K562 (cell line): Measurements from ENCODE around the gene POLR2J3. TPM values are rescaled to one million over a fixed set of nuclear protein-coding genes. Genes with fewer than 3 reads are reported as not detected.
A peak's percentile ranks its signal among the peaks of the same experiment; 100 is the strongest.
"Not testable (repeated sequence)": the region's sequence is repeated elsewhere in the genome, so short reads cannot be mapped to it uniquely, and the experiment has no call there.

Experiments used
- ATAC-seq: fragments of 200-7000 bp; cut with Tn5 transposase; 3 replicates; pipeline ENCODE4 v1.9.1; 2020; ENCODE audit warnings: moderate library complexity
- BruUV-seq: library from RNA; stranded (reverse); fragments of 400-500 nt; replicated peaks from 2 replicates; lab custom pipeline; 2021; lab: Mats Ljungman, UMichigan
- CTCF ChIA-PET: fragments of 300-600 bp; formaldehyde crosslinking; extraction: SDS; loops from one replicate; lab custom pipeline; 2021; ENCODE audit warnings: low intra/inter-chr PET ratio; lab: Yijun Ruan, JAX
- POLR2A ChIA-PET: fragments of 300-600, 350-650 bp; sonication (Branson Sonifier 250); formaldehyde crosslinking; extraction: SDS; loops from one replicate; lab custom pipeline; 2021; ENCODE audit warnings: antibody characterized with exemption, inconsistent platforms; lab: Yijun Ruan, JAX
- DNase-seq, 4 experiments: peaks; one replicate each; pipeline versions ENCODE4 v3.0.0 to v3.0.0-alpha.2; 2011 to 2018; ENCODE audit warnings: low spot score in 3 of 4, mixed read lengths in 3 of 4; ENCODE audit errors: extremely low read depth in 1 of 4
- FAIRE-seq: peaks from 2 replicates; lab custom pipeline; 2011; peaks lifted over from hg19 to GRCh38; lab: Jason Lieb, UNC
- H2AFZ ChIP-seq: 2 replicates; pipeline ENCODE4 v1.6.0; 2011; ENCODE audit warnings: low read depth, low read length, control low read depth, inconsistent platforms
- H3K27ac ChIP-seq: fragments of 200-600 bp; 3 replicates; pipeline ENCODE4 v1.8.0; 2011; ENCODE audit warnings: low read depth, mild to moderate bottlenecking, control low read depth, inconsistent platforms, low read length, moderate library complexity, mixed read lengths; ENCODE audit errors: extremely low read depth
- H3K27me3 ChIP-seq, 2 experiments: fragments of 300-600 bp in 1 of 2; 2 replicates in 1 of 2; 3 replicates in 1 of 2; pipeline versions ENCODE4 v1.6.0 to v1.8.0; 2011; ENCODE audit warnings: inconsistent platforms in 2 of 2, low read length in 2 of 2, mild to moderate bottlenecking in 1 of 2, mixed read lengths in 1 of 2, moderate library complexity in 1 of 2; ENCODE audit not compliant: control insufficient read depth in 2 of 2, insufficient read depth in 2 of 2
- H3K36me3 ChIP-seq: fragments of 300-600 bp; 3 replicates; pipeline ENCODE4 v1.8.0; 2011; ENCODE audit warnings: mild to moderate bottlenecking, low read length, inconsistent platforms; ENCODE audit not compliant: control insufficient read depth, insufficient read depth
- H3K4me1 ChIP-seq, 2 experiments: fragments of 200-600 bp in 1 of 2; replicated peaks in 1 of 2; 2 replicates in 1 of 2; 3 replicates in 1 of 2; pipeline versions ENCODE4 v1.5.1 to v1.8.0; 2011; ENCODE audit warnings: inconsistent platforms in 2 of 2, low read length in 2 of 2, mild to moderate bottlenecking in 1 of 2, mixed read lengths in 1 of 2, moderate library complexity in 1 of 2; ENCODE audit not compliant: control insufficient read depth in 2 of 2, insufficient read depth in 2 of 2
- H3K4me2 ChIP-seq: 2 replicates; pipeline ENCODE4 v1.6.1; 2011; ENCODE audit warnings: low read length, control low read depth, inconsistent platforms, mixed read lengths; ENCODE audit not compliant: insufficient read depth
- H3K4me3 ChIP-seq: fragments of 200-600 bp; sonication (generic), shearing (Covaris generic); 2 replicates; pipeline ENCODE4 v1.5.1; 2016; ENCODE audit warnings: control low read depth, inconsistent platforms
- H3K79me2 ChIP-seq: fragments of 200-600 bp; 3 replicates; pipeline ENCODE4 v1.8.0; 2011; ENCODE audit warnings: low read length, inconsistent platforms; ENCODE audit not compliant: control insufficient read depth, insufficient read depth
- H3K9ac ChIP-seq, 2 experiments: 2 replicates each; pipeline versions ENCODE4 v1.6.0 to v1.6.1; 2011; ENCODE audit warnings: low read depth in 2 of 2, low read length in 2 of 2, control low read depth in 1 of 2, inconsistent platforms in 1 of 2, mild to moderate bottlenecking in 1 of 2, mixed read lengths in 1 of 2; ENCODE audit not compliant: insufficient read depth in 1 of 2
- H3K9me1 ChIP-seq: one replicate; pipeline ENCODE4 v1.6.0; 2011; ENCODE audit warnings: inconsistent platforms, mild to moderate bottlenecking, low read length, moderate library complexity; ENCODE audit not compliant: control insufficient read depth, insufficient read depth
- H3K9me3 ChIP-seq: replicated peaks from 2 replicates; pipeline ENCODE4 v1.5.1; 2011; ENCODE audit warnings: low read depth, low read length, inconsistent platforms; ENCODE audit not compliant: control insufficient read depth, insufficient read depth
- H4K20me1 ChIP-seq: replicated peaks from 2 replicates; pipeline ENCODE4 v1.6.1; 2011; ENCODE audit warnings: low read length, inconsistent platforms, mixed read lengths; ENCODE audit not compliant: control insufficient read depth, insufficient read depth
- OTX1 ChIP-seq: fragments of 450-650 bp; formaldehyde crosslinking; IDR thresholded peaks from 2 replicates; pipeline ENCODE4 v1.4.0; 2022; ENCODE audit warnings: mild to moderate bottlenecking
- ZBTB26 ChIP-seq: fragments of 450-650 bp; formaldehyde crosslinking; IDR thresholded peaks from 2 replicates; pipeline ENCODE4 v1.4.0; 2022; ENCODE audit warnings: missing genetic modification characterization
- WGBS: fragments of 100-300 bp; shearing (Covaris generic); methylation state at CpG from one replicate; pipeline ENCODE4 v1.1.6; 2016; ENCODE audit warnings: low coverage, mixed read lengths; ENCODE audit not compliant: insufficient coverage; ENCODE audit errors: missing lambda C conversion rate; 5-methylcytosine and 5-hydroxymethylcytosine counted together
- in situ Hi-C: fragments of 300-500 bp; cut with MboI; formaldehyde crosslinking; loops from 4 replicates; pipeline ENCODE4 v1.15.0; 2018; ENCODE audit warnings: inconsistent platforms, mixed read lengths
- intact Hi-C: fragments of 100-400 bp; cut with micrococcal nuclease; formaldehyde crosslinking; loops from 2 replicates; pipeline ENCODE4 v1.14.2; 2022
- polyA plus RNA-seq, 8 experiments: library from polyadenylated mRNA; depleted of rRNA in 4 of 8; stranded (reverse) in 5 of 8; unstranded in 3 of 8; fragments of >200 nt; fragmentation: Nextera tagmentation in 2 of 8; fragmentation: Illumina TruSeq in 1 of 8; extraction: Ambion mirVana in 2 of 8; extraction: Trizol in 1 of 8; gene quantifications; 2 replicates each; pipeline versions ENCODE4 v1.2.1 to v1.2.3, GENCODE V29; 2011 to 2014; ENCODE audit warnings: inconsistent platforms in 1 of 8, missing spikeins in 1 of 8
- total RNA-seq, 7 experiments: library from RNA; depleted of rRNA in 6 of 7; stranded (reverse); fragments of >200 nt in 6 of 7; fragmentation: Illumina TruSeq in 2 of 7; extraction: Trizol in 2 of 7; gene quantifications; 2 replicates each; pipeline versions ENCODE4 v1.2.1 to v1.2.3, GENCODE V29; 2011 to 2021; ENCODE audit warnings: low replicate concordance in 1 of 7

Gene POLR2J3
- total and polyA plus RNA-seq, 9 of the 15 experiments (the other 6 are each of a cell fraction or from before 2014, with no cell fraction given) = 35.5 to 170 (median 62.9) TPM

GRCh38 chr7:102577315-102578240 lies 5.2 kb upstream of the POLR2J3 start:
- not testable (repeated sequence) for H3K79me2 ChIP-seq, BruUV-seq, DNase-seq

GRCh38 chr7:102576363-102576762 lies 4.0 kb upstream of the POLR2J3 start:
- H3K27ac ChIP-seq, H3K4me3 ChIP-seq, H3K79me2 ChIP-seq, H3K36me3 ChIP-seq, H3K4me2 ChIP-seq, H3K4me1 ChIP-seq, BruUV-seq, H4K20me1 ChIP-seq, intact Hi-C loops, H2AFZ ChIP-seq, POLR2A ChIA-PET, H3K9me1 ChIP-seq, DNase-seq, ATAC-seq, FAIRE-seq, CTCF ChIA-PET, H3K9me3 ChIP-seq, H3K27me3 ChIP-seq, H3K9ac ChIP-seq: not testable (repeated sequence)
- WGBS = no CpG with 5 or more reads among the region's 3 CpGs
- in situ Hi-C loops = loop anchor here (5.0 kb wide), 1 partner anchor 101 kb away; no protein-coding TSS in a partner anchor

More at GRCh38 chr7:102577315-102578240, 5.2 kb upstream of the POLR2J3 start:
- 24% methylated on average over 6 of the region's 7 CpGs for WGBS
- H3K9me1 ChIP-seq, H3K9ac ChIP-seq, FAIRE-seq, H3K4me3 ChIP-seq, H3K4me2 ChIP-seq, CTCF ChIA-PET, intact Hi-C loops, H3K27ac ChIP-seq, ATAC-seq, H3K9me3 ChIP-seq, H2AFZ ChIP-seq, H3K27me3 ChIP-seq, H3K4me1 ChIP-seq, POLR2A ChIA-PET, H4K20me1 ChIP-seq, H3K36me3 ChIP-seq: not testable (repeated sequence)
- in situ Hi-C loops = loop anchor here (5.0 kb wide), 1 partner anchor 100 kb away; no protein-coding TSS in a partner anchor
- TF ChIP-seq ZBTB26 (CRISPR knock-in tag) (peak; percentile 58; the same call in 1 of the 2 replicates), OTX1 (0 out of 2 replicates have a peak, but pooled peaks have one; percentile 9)

- intact Hi-C loops = not testable (repeated sequence)
These were observed 2.2 kb upstream of the POLR2J3 start for GRCh38 chr7:102574607-102575006.

More at GRCh38 chr7:102574607-102575006, 2.2 kb upstream of the POLR2J3 start:
- DNase-seq, H3K36me3 ChIP-seq, H3K4me1 ChIP-seq, H3K79me2 ChIP-seq, H2AFZ ChIP-seq, H3K27ac ChIP-seq, H3K9me1 ChIP-seq, H3K4me3 ChIP-seq, ATAC-seq, H4K20me1 ChIP-seq, H3K9ac ChIP-seq, H3K27me3 ChIP-seq, FAIRE-seq, BruUV-seq, CTCF ChIA-PET, POLR2A ChIA-PET, H3K4me2 ChIP-seq, H3K9me3 ChIP-seq: not testable (repeated sequence)
- in situ Hi-C loops = loop anchor here (5.0 to 25.0 kb wide), 2 partner anchors 103 to 112 kb away; partner anchors contain the start of genes ALKBH4 and LRWD1
- no CpG with 5 or more reads among the region's 6 CpGs for WGBS
